ENCODE data around the gene ATP1A1.

Gene ATP1A1

GRCh38 chr1:116415699-116416533 lies 42.9 kb downstream of the ATP1A1 start:
- no peak for DNase-seq

- no peak for DNase-seq
These were observed 43.9 kb downstream of the ATP1A1 start for GRCh38 chr1:116416854-116417513.

GRCh38 chr1:116417678-116418077 lies 44.6 kb downstream of the ATP1A1 start:
- no peak for DNase-seq

GRCh38 chr1:116418091-116418830 lies 45.2 kb downstream of the ATP1A1 start:
- DNase-seq, result peak; percentile 69 to 90 (median 80)

GRCh38 chr1:116420417-116421200 lies 47.6 kb downstream of the ATP1A1 start:
- DNase-seq, result no peak

GRCh38 chr1:116424438-116424837 lies 51.4 kb downstream of the ATP1A1 start:
- DNase-seq, result no peak

- no peak for DNase-seq
These were observed 51.8 kb downstream of the ATP1A1 start for GRCh38 chr1:116424863-116425262.

GRCh38 chr1:116425987-116426386 lies 52.9 kb downstream of the ATP1A1 start:
- DNase-seq, result no peak

GRCh38 chr1:116426401-116426800 lies 53.4 kb downstream of the ATP1A1 start:
- DNase-seq, result no peak

- DNase-seq, result no peak
These were observed 55.5 kb downstream of the ATP1A1 start for GRCh38 chr1:116428576-116428975.

- no peak for DNase-seq
These were observed 56.9 kb downstream of the ATP1A1 start for GRCh38 chr1:116429821-116430374.

- DNase-seq, result no peak
These were observed 58.9 kb downstream of the ATP1A1 start for GRCh38 chr1:116431870-116432500.

- DNase-seq, result no peak
These were observed 59.7 kb downstream of the ATP1A1 start for GRCh38 chr1:116432655-116433265.

GRCh38 chr1:116433275-116434257 lies 60.5 kb downstream of the ATP1A1 start:
- DNase-seq, result no peak

GRCh38 chr1:116434849-116435248 lies 61.8 kb downstream of the ATP1A1 start:
- DNase-seq, result no peak

GRCh38 chr1:116435806-116436610 lies 63.0 kb downstream of the ATP1A1 start:
- no peak for DNase-seq

GRCh38 chr1:116436611-116436970 lies 63.5 kb downstream of the ATP1A1 start:
- DNase-seq, result no peak

GRCh38 chr1:116439701-116440100 lies 66.7 kb downstream of the ATP1A1 start:
- no peak for DNase-seq

GRCh38 chr1:116440731-116441130 lies 67.7 kb downstream of the ATP1A1 start:
- no peak for DNase-seq
